ENCODE data around the gene FBXL4.

FBXL4 gene

GRCh38 chr6:98971303-98971702, 23.6 kb upstream of the FBXL4 start:
- TF ChIP-seq JUND (IDR thresholded peaks at IDR 0.05; ENCODE audit: low read depth) = no peak
- in situ Hi-C loops (cut with HindIII; ENCODE audit: low pct_unique_long_range_greater_than_20kb, low sequenced_read_pairs) = no loop called here
- no peak for DNase-seq (ENCODE audit: low read depth in 1 of 2, low spot score in 1 of 2)

- TF ChIP-seq JUND (IDR thresholded peaks at IDR 0.05; ENCODE audit: low read depth) = no peak
- in situ Hi-C loops (cut with HindIII; ENCODE audit: low pct_unique_long_range_greater_than_20kb, low sequenced_read_pairs) = no loop called here
Observed at GRCh38 chr6:98970469-98970868, 22.7 kb upstream of the FBXL4 start.

DNA sequence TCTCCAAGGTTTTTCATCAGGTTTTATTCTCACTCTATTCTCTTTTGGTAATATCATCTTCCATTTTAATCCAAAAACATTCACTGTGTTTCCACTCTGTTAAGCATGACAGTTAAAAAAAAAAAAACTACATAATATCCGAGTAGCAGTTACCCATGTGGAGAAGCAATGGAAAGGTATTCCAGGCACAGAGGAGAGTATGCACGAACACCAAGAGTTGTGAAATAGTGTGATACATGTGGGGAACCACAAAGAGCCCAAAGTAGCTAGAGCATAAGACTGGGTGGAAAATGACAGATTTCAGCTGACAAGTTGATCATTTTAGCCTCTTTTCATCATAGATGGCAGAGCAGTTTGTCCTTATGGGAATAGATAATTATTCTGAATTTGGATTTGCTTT, 19.9 kb upstream of the FBXL4 start:
- DNase-seq (ENCODE audit: low read depth in 1 of 2, low spot score in 1 of 2) = no peak
- no peak for TF ChIP-seq JUND (IDR thresholded peaks at IDR 0.05; ENCODE audit: low read depth)
- in situ Hi-C loops (cut with HindIII; ENCODE audit: low pct_unique_long_range_greater_than_20kb, low sequenced_read_pairs) = no loop called here

More at GRCh38 chr6:98970469-98970868, 22.7 kb upstream of the FBXL4 start:
- DNase-seq (ENCODE audit: low read depth in 1 of 2, low spot score in 1 of 2) = no peak

- in situ Hi-C loops (cut with HindIII; ENCODE audit: low pct_unique_long_range_greater_than_20kb, low sequenced_read_pairs) = no loop called here
- no peak for DNase-seq (ENCODE audit: low read depth in 1 of 2, low spot score in 1 of 2)
- TF ChIP-seq JUND (IDR thresholded peaks at IDR 0.05; ENCODE audit: low read depth) = no peak
Observed at GRCh38 chr6:98959631-98960030, 11.9 kb upstream of the FBXL4 start.

- in situ Hi-C loops (cut with HindIII; ENCODE audit: low pct_unique_long_range_greater_than_20kb, low sequenced_read_pairs) = no loop called here
- DNase-seq (ENCODE audit: low read depth in 1 of 2, low spot score in 1 of 2) = no peak
- no peak for TF ChIP-seq JUND (IDR thresholded peaks at IDR 0.05; ENCODE audit: low read depth)
Observed at GRCh38 chr6:98958776-98959175, 11.0 kb upstream of the FBXL4 start.

DNA sequence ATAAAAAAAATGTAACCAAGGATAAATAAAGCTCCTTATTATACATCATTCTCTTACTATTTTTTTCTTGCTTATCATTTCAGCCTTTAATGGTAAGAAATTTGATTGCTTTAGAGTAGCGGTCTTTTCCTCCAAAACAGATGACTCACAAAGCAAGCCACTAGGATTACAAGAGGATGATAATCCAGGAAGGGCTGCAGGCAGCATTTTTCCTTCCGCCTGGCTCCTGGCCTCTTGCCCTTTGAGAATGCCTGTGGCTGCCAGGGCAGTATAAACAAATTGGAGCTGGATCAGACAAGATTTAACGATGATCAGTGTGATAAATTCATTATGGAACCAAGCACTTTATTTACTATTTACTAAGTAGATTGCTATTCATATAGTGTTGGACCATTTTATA, 9.7 kb upstream of the FBXL4 start:
- peak in 1 of 2 experiments; percentile 22 for DNase-seq (ENCODE audit: low read depth in 1 of 2, low spot score in 1 of 2)
- no peak for TF ChIP-seq JUND (IDR thresholded peaks at IDR 0.05; ENCODE audit: low read depth)
- in situ Hi-C loops (cut with HindIII; ENCODE audit: low pct_unique_long_range_greater_than_20kb, low sequenced_read_pairs) = no loop called here

GRCh38 chr6:98949589-98949988, 1.8 kb upstream of the FBXL4 start:
- no peak for DNase-seq (ENCODE audit: low read depth in 1 of 2, low spot score in 1 of 2)
- in situ Hi-C loops (cut with HindIII; ENCODE audit: low pct_unique_long_range_greater_than_20kb, low sequenced_read_pairs) = no loop called here
- TF ChIP-seq JUND (IDR thresholded peaks at IDR 0.05; ENCODE audit: low read depth) = no peak

DNA sequence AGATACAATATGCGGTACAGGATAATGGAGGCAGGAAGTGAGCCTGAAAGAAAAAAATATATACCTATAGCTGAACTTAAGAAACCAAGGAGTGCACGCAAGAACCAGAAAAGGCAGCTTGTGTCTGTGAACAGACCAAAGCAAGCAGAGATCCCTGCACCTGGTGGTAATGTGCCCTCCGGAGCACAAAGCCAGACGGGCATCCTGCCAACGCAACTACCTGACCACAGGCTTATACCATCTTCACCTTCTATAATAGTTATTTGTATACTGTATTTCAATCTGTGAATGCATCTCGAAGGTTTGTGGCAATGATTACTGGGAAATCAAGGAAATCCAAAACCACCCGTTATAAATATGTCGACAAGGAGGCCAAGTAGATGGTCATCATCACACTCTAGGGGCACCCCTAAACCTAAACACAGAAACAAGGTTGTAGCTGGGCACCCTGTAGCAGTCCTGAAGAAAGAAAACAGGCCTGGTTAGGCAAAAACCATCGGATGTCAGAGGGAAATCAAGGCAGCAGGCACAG, 801 bp downstream of the FBXL4 start:
- DNase-seq (ENCODE audit: low read depth in 1 of 2, low spot score in 1 of 2) = peak in 1 of 2 experiments; percentile 22
- in situ Hi-C loops (cut with HindIII; ENCODE audit: low pct_unique_long_range_greater_than_20kb, low sequenced_read_pairs) = no loop called here
- TF ChIP-seq JUND (IDR thresholded peaks at IDR 0.05; ENCODE audit: low read depth) = no peak

DNA sequence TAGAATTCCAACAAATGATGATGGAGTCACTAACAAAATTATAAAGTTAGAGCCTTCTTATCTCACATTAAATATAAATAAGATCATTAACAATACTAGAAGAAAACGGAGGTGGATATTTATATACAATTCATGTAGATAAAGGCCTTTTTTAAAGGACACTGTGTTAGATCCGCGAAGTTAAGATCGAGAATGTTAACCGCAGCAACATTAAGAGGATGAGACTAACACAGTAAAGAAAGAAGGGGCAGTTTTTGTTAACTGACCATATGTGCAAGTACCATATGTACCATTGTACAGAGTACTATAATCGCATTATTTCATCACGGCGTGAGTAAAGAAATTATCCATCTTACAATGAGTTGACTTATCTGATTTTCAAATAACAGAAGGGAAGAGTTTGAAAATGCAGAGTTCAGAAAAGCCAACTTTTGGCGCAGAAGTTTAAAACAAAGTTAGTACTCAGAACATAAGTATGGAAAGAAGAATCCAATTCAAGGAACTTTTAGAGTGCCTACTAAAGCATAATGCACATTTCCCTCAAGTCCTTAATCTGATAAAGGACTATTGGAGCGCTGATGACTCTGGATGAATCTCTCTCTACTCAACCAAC, 1.4 kb downstream of the FBXL4 start:
- no peak for DNase-seq (ENCODE audit: low read depth in 1 of 2, low spot score in 1 of 2)
- TF ChIP-seq JUND (IDR thresholded peaks at IDR 0.05; ENCODE audit: low read depth) = no peak
- in situ Hi-C loops (cut with HindIII; ENCODE audit: low pct_unique_long_range_greater_than_20kb, low sequenced_read_pairs) = no loop called here

DNA sequence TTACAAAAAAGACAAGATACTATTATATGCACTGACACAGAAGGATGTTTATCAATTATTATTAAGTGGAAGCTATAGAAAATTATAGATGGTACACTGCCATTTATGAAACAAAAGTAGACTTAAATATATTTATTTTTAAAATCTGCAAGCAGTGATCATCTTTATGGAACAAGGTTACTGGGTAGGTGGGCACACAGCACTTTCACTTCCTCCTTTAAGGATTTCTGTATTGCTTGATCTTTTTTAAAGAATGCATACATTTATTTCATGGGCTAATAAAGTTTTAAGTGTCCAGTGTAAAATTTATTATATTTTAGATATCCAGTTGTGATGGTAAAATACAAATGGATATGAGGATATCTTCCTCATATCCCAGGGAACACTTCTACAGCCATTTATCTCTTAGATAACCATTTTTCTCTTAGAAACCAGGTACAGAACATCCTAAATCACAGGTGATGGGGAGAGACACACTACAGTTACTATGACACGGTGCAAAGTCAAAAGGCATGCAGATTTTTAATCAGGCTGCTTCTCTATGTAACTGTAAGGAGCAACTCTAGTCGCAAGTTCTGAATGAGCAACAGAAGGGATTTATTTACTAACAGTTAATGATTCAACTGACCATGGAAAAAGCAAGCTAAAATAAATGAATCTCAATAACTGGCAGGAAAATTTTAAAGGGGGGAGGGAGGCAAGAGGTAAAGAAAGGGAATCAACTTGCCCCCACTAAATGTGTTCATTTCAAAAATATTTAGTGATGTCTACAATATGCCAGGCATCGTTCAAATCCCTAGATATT, 2.2 kb downstream of the FBXL4 start:
- in situ Hi-C loops (cut with HindIII; ENCODE audit: low pct_unique_long_range_greater_than_20kb, low sequenced_read_pairs) = no loop called here
- no peak for TF ChIP-seq JUND (IDR thresholded peaks at IDR 0.05; ENCODE audit: low read depth)
- DNase-seq (ENCODE audit: low read depth in 1 of 2, low spot score in 1 of 2) = no peak

DNA sequence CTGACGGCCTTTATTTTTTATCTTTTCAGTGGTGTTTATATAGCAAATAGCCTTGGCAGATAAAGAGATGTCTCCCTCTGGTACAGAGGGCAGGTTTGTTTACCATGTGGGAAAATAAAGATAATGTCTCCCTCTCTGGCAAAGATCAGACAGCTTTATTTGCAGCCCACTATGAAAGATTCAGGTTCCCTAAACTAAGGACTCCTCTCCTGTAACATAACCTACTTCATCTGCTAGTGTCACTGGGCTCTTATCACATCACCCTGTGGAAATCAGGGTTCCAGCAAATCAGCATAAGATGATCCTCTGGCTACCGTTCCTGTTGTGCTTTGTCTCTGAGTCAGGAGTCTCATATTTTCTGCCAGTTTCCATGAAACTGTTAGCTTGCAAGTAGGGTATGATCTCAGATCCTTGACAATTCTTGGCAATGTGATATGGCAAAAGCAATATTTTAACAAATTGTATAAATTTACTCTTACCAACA, 3.1 kb downstream of the FBXL4 start:
- in situ Hi-C loops (cut with HindIII; ENCODE audit: low pct_unique_long_range_greater_than_20kb, low sequenced_read_pairs) = no loop called here
- TF ChIP-seq JUND (IDR thresholded peaks at IDR 0.05; ENCODE audit: low read depth) = no peak
- no peak for DNase-seq (ENCODE audit: low read depth in 1 of 2, low spot score in 1 of 2)

DNA sequence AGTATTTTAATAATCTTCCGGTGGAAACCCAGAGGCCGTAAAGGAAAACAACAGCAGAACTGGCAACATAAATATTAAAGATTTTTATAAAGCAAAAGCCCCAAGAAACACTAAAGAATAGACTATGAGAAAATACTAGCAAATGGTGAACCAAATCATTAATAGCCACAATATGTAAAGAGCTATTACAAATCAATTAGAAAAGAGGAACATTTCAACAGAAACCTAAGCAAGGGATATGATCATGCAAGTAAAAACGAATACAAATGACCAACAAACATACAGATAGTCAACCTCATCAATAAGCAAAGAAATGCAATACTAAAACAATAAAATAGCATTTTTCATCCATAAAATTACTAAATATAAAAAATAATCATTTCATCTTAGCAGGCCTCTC, 3.6 kb downstream of the FBXL4 start:
- in situ Hi-C loops (cut with HindIII; ENCODE audit: low pct_unique_long_range_greater_than_20kb, low sequenced_read_pairs) = no loop called here
- no peak for DNase-seq (ENCODE audit: low read depth in 1 of 2, low spot score in 1 of 2)
- TF ChIP-seq JUND (IDR thresholded peaks at IDR 0.05; ENCODE audit: low read depth) = no peak

GRCh38 chr6:98942263-98942803, 5.4 kb downstream of the FBXL4 start:
- DNase-seq (ENCODE audit: low read depth in 1 of 2, low spot score in 1 of 2) = peak in 1 of 2 experiments; percentile 7
- no peak for TF ChIP-seq JUND (IDR thresholded peaks at IDR 0.05; ENCODE audit: low read depth)
- in situ Hi-C loops (cut with HindIII; ENCODE audit: low pct_unique_long_range_greater_than_20kb, low sequenced_read_pairs) = no loop called here
